ENCODE results near the gene TP53BP2. TPM values are rescaled to one million over a fixed set of nuclear protein-coding genes. Genes with fewer than 3 reads are reported as not detected.

The TP53BP2 gene
- total RNA-seq, 1 experiment from 2014 or later, result 22.3 TPM

- Histone ChIP-seq H3K4me3 (no peak overlapping the region), H3K9me3 (no peaks in the 10 kb centered on the region), H3K36me3 (peaks cover 3% of the 10 kb centered on the region; the same call in 1 of the 2 replicates), H3K27me3 (no peaks in the 10 kb centered on the region)
- DNase-seq, result no peak
Observed at GRCh38 chr1:223840254-223840653, 5.5 kb downstream of the TP53BP2 start.

GRCh38 chr1:223838125-223838854 is 7.5 kb downstream of the TP53BP2 start:
- DNase-seq, result no peak
- Histone ChIP-seq H3K9me3 (no peaks in the 10 kb centered on the region), H3K27me3 (no peaks in the 10 kb centered on the region), H3K36me3 (no peaks in the 10 kb centered on the region), H3K4me3 (no peak overlapping the region)

GRCh38 chr1:223837687-223838086 is 8.1 kb downstream of the TP53BP2 start:
- no peak overlapping the region for H3K4me3 ChIP-seq
- no peaks in the 10 kb centered on the region for H3K9me3 ChIP-seq
- no peaks in the 10 kb centered on the region for H3K36me3 ChIP-seq
- no peak for DNase-seq
- no peaks in the 10 kb centered on the region for H3K27me3 ChIP-seq

GRCh38 chr1:223837206-223837605 is 8.5 kb downstream of the TP53BP2 start:
- H3K4me3 ChIP-seq, result no peak overlapping the region
- DNase-seq, result no peak
- H3K36me3 ChIP-seq, result no peaks in the 10 kb centered on the region
- no peaks in the 10 kb centered on the region for H3K27me3 ChIP-seq
- H3K9me3 ChIP-seq, result no peaks in the 10 kb centered on the region

GRCh38 chr1:223836586-223836985 is 9.2 kb downstream of the TP53BP2 start:
- H3K36me3 ChIP-seq, result no peaks in the 10 kb centered on the region
- no peak overlapping the region for H3K4me3 ChIP-seq
- DNase-seq, result no peak
- no peaks in the 10 kb centered on the region for H3K9me3 ChIP-seq
- no peaks in the 10 kb centered on the region for H3K27me3 ChIP-seq

GRCh38 chr1:223835754-223836153 is 10.0 kb downstream of the TP53BP2 start:
- no peaks in the 10 kb centered on the region for H3K9me3 ChIP-seq
- no peak overlapping the region for H3K4me3 ChIP-seq
- H3K27me3 ChIP-seq, result no peaks in the 10 kb centered on the region
- no peak for DNase-seq
- H3K36me3 ChIP-seq, result no peaks in the 10 kb centered on the region

- peak; percentile 33 for DNase-seq
- Histone ChIP-seq H3K36me3 (no peaks in the 10 kb centered on the region), H3K4me3 (no peak overlapping the region), H3K9me3 (no peaks in the 10 kb centered on the region), H3K27me3 (no peaks in the 10 kb centered on the region)
Observed at GRCh38 chr1:223834660-223835263, 11.0 kb downstream of the TP53BP2 start.

GRCh38 chr1:223833948-223834347 is 11.8 kb downstream of the TP53BP2 start:
- no peak for DNase-seq
- Histone ChIP-seq H3K36me3 (no peaks in the 10 kb centered on the region), H3K27me3 (no peaks in the 10 kb centered on the region), H3K9me3 (no peaks in the 10 kb centered on the region), H3K4me3 (no peak overlapping the region)

- H3K27me3 ChIP-seq, result no peaks in the 10 kb centered on the region
- no peaks in the 10 kb centered on the region for H3K9me3 ChIP-seq
- peak; percentile 23 for DNase-seq
- H3K36me3 ChIP-seq, result no peaks in the 10 kb centered on the region; the same call in 1 of the 2 replicates
- no peak overlapping the region for H3K4me3 ChIP-seq
Observed at GRCh38 chr1:223832637-223832943, 13.2 kb downstream of the TP53BP2 start.

GRCh38 chr1:223831755-223832636 is 13.8 kb downstream of the TP53BP2 start:
- Histone ChIP-seq H3K4me3 (no peak overlapping the region), H3K27me3 (no peaks in the 10 kb centered on the region), H3K9me3 (no peaks in the 10 kb centered on the region), H3K36me3 (no peaks in the 10 kb centered on the region; the same call in 1 of the 2 replicates)
- DNase-seq, result peak; percentile 18

- DNase-seq, result no peak
- Histone ChIP-seq H3K9me3 (no peaks in the 10 kb centered on the region), H3K27me3 (no peaks in the 10 kb centered on the region), H3K4me3 (no peak overlapping the region), H3K36me3 (no peaks in the 10 kb centered on the region; the same call in 1 of the 2 replicates)
Observed at GRCh38 chr1:223829678-223830077, 16.1 kb downstream of the TP53BP2 start.

GRCh38 chr1:223828162-223828848 is 17.4 kb downstream of the TP53BP2 start:
- H3K4me3 ChIP-seq, result no peak overlapping the region
- no peaks in the 10 kb centered on the region for H3K27me3 ChIP-seq
- H3K36me3 ChIP-seq, result no peaks in the 10 kb centered on the region; the same call in 1 of the 2 replicates
- no peaks in the 10 kb centered on the region for H3K9me3 ChIP-seq
- no peak for DNase-seq

GRCh38 chr1:223827193-223827663 is 18.5 kb downstream of the TP53BP2 start:
- Histone ChIP-seq H3K9me3 (no peaks in the 10 kb centered on the region), H3K4me3 (no peak overlapping the region)
- peak; percentile 32 for DNase-seq

GRCh38 chr1:223825767-223826748 is 19.7 kb downstream of the TP53BP2 start:
- Histone ChIP-seq H3K9me3 (no peaks in the 10 kb centered on the region), H3K27me3 (no peaks in the 10 kb centered on the region), H3K36me3 (no peaks in the 10 kb centered on the region; the same call in 1 of the 2 replicates), H3K4me3 (no peak overlapping the region)
- DNase-seq, result no peak

More at GRCh38 chr1:223827193-223827663, 18.5 kb downstream of the TP53BP2 start:
- H3K36me3 ChIP-seq, result no peaks in the 10 kb centered on the region; the same call in 1 of the 2 replicates
- H3K27me3 ChIP-seq, result no peaks in the 10 kb centered on the region

GRCh38 chr1:223824712-223825111 is 21.0 kb downstream of the TP53BP2 start:
- H3K27me3 ChIP-seq, result no peaks in the 10 kb centered on the region
- H3K9me3 ChIP-seq, result no peaks in the 10 kb centered on the region
- H3K4me3 ChIP-seq, result no peak overlapping the region
- DNase-seq, result no peak
- no peaks in the 10 kb centered on the region; the same call in 1 of the 2 replicates for H3K36me3 ChIP-seq
